ENCODE measurements around the gene EEF1A1.

DNA sequence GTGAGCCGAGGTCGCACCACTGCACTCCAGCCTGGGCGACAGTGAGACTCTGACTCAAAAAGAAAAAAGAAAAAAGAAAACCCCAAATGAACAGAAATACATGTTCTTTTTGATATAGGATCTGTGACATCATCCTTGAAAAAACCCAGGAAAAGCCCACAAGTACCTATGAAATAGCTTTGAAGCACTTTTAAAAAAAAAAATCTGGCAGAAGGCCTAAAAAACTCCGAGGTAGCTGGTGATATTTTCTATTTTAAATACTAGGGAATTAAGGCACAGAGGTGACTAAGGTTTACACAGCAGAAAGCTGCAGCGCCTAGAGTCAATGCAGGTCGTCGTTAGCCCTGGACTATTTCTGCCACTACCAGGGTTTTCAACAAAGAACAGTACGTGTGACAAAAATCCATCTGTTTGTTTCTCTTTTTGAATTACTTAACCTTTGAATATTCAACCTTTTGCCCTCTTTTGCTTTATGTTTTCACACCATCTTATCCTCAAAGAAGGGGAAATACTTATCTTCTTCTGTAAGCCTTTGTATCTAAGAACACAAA is 39.4 kb upstream of the EEF1A1 start:
- TF ChIP-seq POLR2A (IDR thresholded peaks at IDR 0.05) = no peak
- TF ChIP-seq, protein P1, sequence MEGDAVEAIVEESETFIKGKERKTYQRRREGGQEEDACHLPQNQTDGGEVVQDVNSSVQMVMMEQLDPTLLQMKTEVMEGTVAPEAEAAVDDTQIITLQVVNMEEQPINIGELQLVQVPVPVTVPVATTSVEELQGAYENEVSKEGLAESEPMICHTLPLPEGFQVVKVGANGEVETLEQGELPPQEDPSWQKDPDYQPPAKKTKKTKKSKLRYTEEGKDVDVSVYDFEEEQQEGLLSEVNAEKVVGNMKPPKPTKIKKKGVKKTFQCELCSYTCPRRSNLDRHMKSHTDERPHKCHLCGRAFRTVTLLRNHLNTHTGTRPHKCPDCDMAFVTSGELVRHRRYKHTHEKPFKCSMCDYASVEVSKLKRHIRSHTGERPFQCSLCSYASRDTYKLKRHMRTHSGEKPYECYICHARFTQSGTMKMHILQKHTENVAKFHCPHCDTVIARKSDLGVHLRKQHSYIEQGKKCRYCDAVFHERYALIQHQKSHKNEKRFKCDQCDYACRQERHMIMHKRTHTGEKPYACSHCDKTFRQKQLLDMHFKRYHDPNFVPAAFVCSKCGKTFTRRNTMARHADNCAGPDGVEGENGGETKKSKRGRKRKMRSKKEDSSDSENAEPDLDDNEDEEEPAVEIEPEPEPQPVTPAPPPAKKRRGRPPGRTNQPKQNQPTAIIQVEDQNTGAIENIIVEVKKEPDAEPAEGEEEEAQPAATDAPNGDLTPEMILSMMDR (IDR thresholded peaks at IDR 0.05) = no peak

Data from testis (tissue), 2 donors.